ENCODE data around the gene TLCD5. TPM values are rescaled to one million over a fixed set of nuclear protein-coding genes. Genes with fewer than 3 reads are reported as not detected.

The TLCD5 gene
- total and polyA plus RNA-seq, 2 donors (not counting 1 experiment from before 2014, with no cell fraction given) = 0.17 TPM; not detected in 1

- Mint-ChIP-seq H3K9me3 (ENCODE audit: insufficient read depth) (no peaks in the 10 kb centered on the region), H3K27ac (no peak overlapping the region), H3K4me3 (no peak overlapping the region), H3K4me1 (no peaks in the 10 kb centered on the region), H3K27me3 (peaks cover 15% of the 10 kb centered on the region)
- Histone ChIP-seq H4K20me1 (ENCODE audit: control insufficient read depth, insufficient read depth, low read length, poor library complexity, severe bottlenecking) (peaks cover 52% of the 10 kb centered on the region), H3K4me3 (ENCODE audit: control extremely low read depth in 1 of 5, extremely low read depth in 1 of 5, insufficient read depth in 1 of 5, low read depth in 2 of 5, low read length in 4 of 5) (no peak overlapping the region), H2AFZ (ENCODE audit: insufficient read depth, low read depth, low read length, poor library complexity, severe bottlenecking) (no peak overlapping the region), H3K27ac (ENCODE audit: low read length in 2 of 2) (no peak overlapping the region), H3K79me2 (ENCODE audit: control insufficient read depth, insufficient read depth, low read length) (peaks cover 37% of the 10 kb centered on the region), H3K9ac (ENCODE audit: low read length) (no peak overlapping the region), H3K4me2 (replicated peaks; ENCODE audit: low read depth, low read length, poor library complexity, severe bottlenecking) (no peak overlapping the region), H3K36me3 (replicated peaks in 1 of 2; ENCODE audit: control extremely low read depth in 1 of 2, control insufficient read depth in 1 of 2, extremely low read depth in 1 of 2, insufficient read depth in 2 of 2, low read length in 1 of 2) (no peaks in the 10 kb centered on the region), H3K27me3 (replicated peaks in 1 of 4; ENCODE audit: control extremely low read depth in 1 of 4, control insufficient read depth in 3 of 4, insufficient read depth in 4 of 4, low read length in 3 of 4) (peaks cover 0 to 19% (median 15%) of the 10 kb centered on the region in 4 experiments), H3K4me1 (ENCODE audit: control insufficient read depth in 2 of 2, insufficient read depth in 2 of 2, low read length in 2 of 2) (no peaks in the 10 kb centered on the region), H3K9me3 (ENCODE audit: control extremely low read depth in 1 of 3, control insufficient read depth in 2 of 3, insufficient read depth in 1 of 3, low read length in 2 of 3) (no peaks in the 10 kb centered on the region)
- DNase-seq = no peak
- CTCF ChIA-PET = no interaction called here
- TF ChIP-seq CTCF (IDR thresholded peaks at IDR 0.05) (no peak), EZH2 (IDR thresholded peaks at IDR 0.05; ENCODE audit: borderline replicate concordance, insufficient read depth, low read depth, low read length, poor library complexity, severe bottlenecking) (no peak)
- POLR2A ChIA-PET = no interaction called here
- intact Hi-C loops (cut with micrococcal nuclease) = no loop called here
- ATAC-seq (ENCODE audit: low read depth) = no peak
- WGBS (ENCODE audit: insufficient coverage) = 96% methylated on average over 3 of the region's 3 CpGs
Measured at GRCh38 chr11:120358729-120359128, 33.6 kb downstream of the TLCD5 start.

GRCh38 chr11:120363436-120363835 is 38.3 kb downstream of the TLCD5 start:
- Histone ChIP-seq H3K27me3 (replicated peaks in 1 of 4; ENCODE audit: control extremely low read depth in 1 of 4, control insufficient read depth in 3 of 4, insufficient read depth in 4 of 4, low read length in 3 of 4) (no peaks in the 10 kb centered on the region), H3K9ac (ENCODE audit: low read length) (no peak overlapping the region), H3K36me3 (replicated peaks in 1 of 2; ENCODE audit: control extremely low read depth in 1 of 2, control insufficient read depth in 1 of 2, extremely low read depth in 1 of 2, insufficient read depth in 2 of 2, low read length in 1 of 2) (no peaks in the 10 kb centered on the region), H3K4me1 (ENCODE audit: control insufficient read depth in 2 of 2, insufficient read depth in 2 of 2, low read length in 2 of 2) (no peaks in the 10 kb centered on the region), H2AFZ (ENCODE audit: insufficient read depth, low read depth, low read length, poor library complexity, severe bottlenecking) (no peak overlapping the region), H3K27ac (ENCODE audit: low read length in 2 of 2) (no peak overlapping the region), H3K4me3 (ENCODE audit: control extremely low read depth in 1 of 5, extremely low read depth in 1 of 5, insufficient read depth in 1 of 5, low read depth in 2 of 5, low read length in 4 of 5) (no peak overlapping the region), H3K9me3 (ENCODE audit: control extremely low read depth in 1 of 3, control insufficient read depth in 2 of 3, insufficient read depth in 1 of 3, low read length in 2 of 3) (no peaks in the 10 kb centered on the region), H3K4me2 (replicated peaks; ENCODE audit: low read depth, low read length, poor library complexity, severe bottlenecking) (no peak overlapping the region), H3K79me2 (ENCODE audit: control insufficient read depth, insufficient read depth, low read length) (peaks cover 9% of the 10 kb centered on the region), H4K20me1 (ENCODE audit: control insufficient read depth, insufficient read depth, low read length, poor library complexity, severe bottlenecking) (peaks cover 13% of the 10 kb centered on the region)
- H3K9me3 Mint-ChIP-seq (ENCODE audit: insufficient read depth) = no peaks in the 10 kb centered on the region
- peaks cover 4% of the 10 kb centered on the region for H3K27me3 Mint-ChIP-seq
- ATAC-seq (ENCODE audit: low read depth) = no peak
- ChIA-PET POLR2A (no interaction called here), CTCF (no interaction called here)
- no peak for TF ChIP-seq CTCF (IDR thresholded peaks at IDR 0.05)
- no peak for TF ChIP-seq EZH2 (IDR thresholded peaks at IDR 0.05; ENCODE audit: borderline replicate concordance, insufficient read depth, low read depth, low read length, poor library complexity, severe bottlenecking)
- DNase-seq = no peak
- no peaks in the 10 kb centered on the region for H3K4me1 Mint-ChIP-seq
- no peak overlapping the region for H3K4me3 Mint-ChIP-seq
- H3K27ac Mint-ChIP-seq = no peak overlapping the region
- intact Hi-C loops (cut with micrococcal nuclease) = no loop called here

Measured in B cell (primary cell).